Measurements from ENCODE around the gene UBALD1.

Gene UBALD1

GRCh38 chr16:4586291-4586690 is 28.4 kb downstream of the UBALD1 start:
- H3K27me3 ChIP-seq (replicated peaks; ENCODE audit: control insufficient read depth, insufficient read depth, low read length) = no peaks in the 10 kb centered on the region; the same call in 1 of the 2 replicates
- no peaks in the 10 kb centered on the region for H3K36me3 ChIP-seq (ENCODE audit: control insufficient read depth, insufficient read depth, low read length)
- no peak for TF ChIP-seq CTCF (IDR thresholded peaks at IDR 0.05; ENCODE audit: insufficient read depth, low read length, poor library complexity, severe bottlenecking)
- no peak for DNase-seq (ENCODE audit: extremely low read depth, insufficient read length)
- H3K4me3 ChIP-seq (replicated peaks; ENCODE audit: low read depth, low read length) = no peak overlapping the region

GRCh38 chr16:4583906-4584305 is 30.8 kb downstream of the UBALD1 start:
- no peak for DNase-seq (ENCODE audit: extremely low read depth, insufficient read length)
- TF ChIP-seq CTCF (IDR thresholded peaks at IDR 0.05; ENCODE audit: insufficient read depth, low read length, poor library complexity, severe bottlenecking) = no peak

GRCh38 chr16:4580250-4580649 is 34.4 kb downstream of the UBALD1 start:
- Histone ChIP-seq H3K4me3 (replicated peaks; ENCODE audit: low read depth, low read length) (no peak overlapping the region), H3K36me3 (ENCODE audit: control insufficient read depth, insufficient read depth, low read length) (no peaks in the 10 kb centered on the region), H3K27me3 (replicated peaks; ENCODE audit: control insufficient read depth, insufficient read depth, low read length) (no peaks in the 10 kb centered on the region)
- DNase-seq (ENCODE audit: extremely low read depth, insufficient read length) = no peak
- no peak for TF ChIP-seq CTCF (IDR thresholded peaks at IDR 0.05; ENCODE audit: insufficient read depth, low read length, poor library complexity, severe bottlenecking)

More at GRCh38 chr16:4583906-4584305, 30.8 kb downstream of the UBALD1 start:
- Histone ChIP-seq H3K4me3 (replicated peaks; ENCODE audit: low read depth, low read length) (no peak overlapping the region), H3K27me3 (replicated peaks; ENCODE audit: control insufficient read depth, insufficient read depth, low read length) (no peaks in the 10 kb centered on the region; the same call in 1 of the 2 replicates), H3K36me3 (ENCODE audit: control insufficient read depth, insufficient read depth, low read length) (no peaks in the 10 kb centered on the region)

- Histone ChIP-seq H3K4me3 (replicated peaks; ENCODE audit: low read depth, low read length) (no peak overlapping the region), H3K27me3 (replicated peaks; ENCODE audit: control insufficient read depth, insufficient read depth, low read length) (no peaks in the 10 kb centered on the region)
- DNase-seq (ENCODE audit: extremely low read depth, insufficient read length) = no peak
Observed at GRCh38 chr16:4578961-4579530, 35.6 kb downstream of the UBALD1 start.

GRCh38 chr16:4576008-4576407 is 38.7 kb downstream of the UBALD1 start:
- no peaks in the 10 kb centered on the region for H3K27me3 ChIP-seq (replicated peaks; ENCODE audit: control insufficient read depth, insufficient read depth, low read length)
- no peak for DNase-seq (ENCODE audit: extremely low read depth, insufficient read length)
- H3K36me3 ChIP-seq (ENCODE audit: control insufficient read depth, insufficient read depth, low read length) = no peaks in the 10 kb centered on the region
- H3K4me3 ChIP-seq (replicated peaks; ENCODE audit: low read depth, low read length) = no peak overlapping the region
- no peak for TF ChIP-seq CTCF (IDR thresholded peaks at IDR 0.05; ENCODE audit: insufficient read depth, low read length, poor library complexity, severe bottlenecking)

More at GRCh38 chr16:4578961-4579530, 35.6 kb downstream of the UBALD1 start:
- H3K36me3 ChIP-seq (ENCODE audit: control insufficient read depth, insufficient read depth, low read length) = no peaks in the 10 kb centered on the region
- TF ChIP-seq CTCF (IDR thresholded peaks at IDR 0.05; ENCODE audit: insufficient read depth, low read length, poor library complexity, severe bottlenecking) = no peak

Data from GM06990 (cell line).